Urothelium cell line (cell line): ENCODE results near the gene RPSA.
"Not testable (repeated sequence)": the region's sequence is repeated elsewhere in the genome, so short reads cannot be mapped to it uniquely, and the experiment has no call there.

Experiments
- DNase-seq: peaks from one replicate; pipeline ENCODE4 v3.0.0; 2011; ENCODE audit warnings: low spot score, mixed read lengths
- FAIRE-seq: peaks from 2 replicates; lab custom pipeline; 2011; peaks lifted over from hg19 to GRCh38; lab: Jason Lieb, UNC

RPSA gene

DNA sequence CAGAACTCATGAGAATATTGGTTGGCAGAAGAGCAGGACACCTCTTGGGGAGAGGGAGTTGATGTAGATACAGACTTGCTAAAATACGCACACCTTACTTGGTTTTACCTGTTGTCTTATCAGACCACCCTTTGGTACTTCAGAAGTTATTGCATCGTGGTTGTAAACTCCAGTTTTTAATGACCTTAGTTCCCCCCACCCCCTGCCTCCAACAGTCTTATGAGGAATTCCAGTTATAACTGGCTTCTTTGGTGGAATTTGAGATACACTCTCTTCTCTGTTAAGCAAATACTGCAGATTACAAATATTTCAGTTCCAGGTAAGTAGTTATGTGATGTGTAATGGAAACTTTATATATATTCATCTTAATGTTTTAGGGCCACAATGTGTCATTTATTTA, 18.4 kb upstream of the RPSA start:
- no peak for FAIRE-seq
- no peak for DNase-seq

- FAIRE-seq (no peak), DNase-seq (no peak)
Measured at GRCh38 chr3:39388741-39389248, 17.7 kb upstream of the RPSA start.

- FAIRE-seq (no peak), DNase-seq (no peak)
Measured at GRCh38 chr3:39390181-39390580, 16.3 kb upstream of the RPSA start.

DNA sequence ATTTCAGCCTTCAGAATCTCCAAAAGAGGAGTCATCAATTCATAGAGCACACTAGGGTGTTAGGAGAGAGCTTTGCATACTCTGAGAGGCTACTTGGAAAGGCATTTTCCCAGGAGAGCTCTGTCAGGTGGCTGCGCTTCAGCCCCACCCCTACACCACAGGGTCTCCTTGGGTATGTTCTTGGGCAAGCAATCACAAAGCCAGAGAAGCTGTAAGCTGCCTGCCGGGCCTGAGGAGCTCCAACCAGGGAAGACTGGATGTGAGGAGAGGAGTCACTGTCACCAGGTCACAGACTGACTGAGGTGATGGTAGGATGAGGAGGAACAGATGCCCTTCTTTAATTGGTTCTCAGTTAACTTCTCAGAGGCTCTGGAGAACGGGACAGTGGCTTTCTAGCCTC, 9.8 kb upstream of the RPSA start:
- no peak for FAIRE-seq
- DNase-seq, result no peak

- DNase-seq (no peak), FAIRE-seq (no peak)
Measured at GRCh38 chr3:39398700-39399099, 7.8 kb upstream of the RPSA start.

DNA sequence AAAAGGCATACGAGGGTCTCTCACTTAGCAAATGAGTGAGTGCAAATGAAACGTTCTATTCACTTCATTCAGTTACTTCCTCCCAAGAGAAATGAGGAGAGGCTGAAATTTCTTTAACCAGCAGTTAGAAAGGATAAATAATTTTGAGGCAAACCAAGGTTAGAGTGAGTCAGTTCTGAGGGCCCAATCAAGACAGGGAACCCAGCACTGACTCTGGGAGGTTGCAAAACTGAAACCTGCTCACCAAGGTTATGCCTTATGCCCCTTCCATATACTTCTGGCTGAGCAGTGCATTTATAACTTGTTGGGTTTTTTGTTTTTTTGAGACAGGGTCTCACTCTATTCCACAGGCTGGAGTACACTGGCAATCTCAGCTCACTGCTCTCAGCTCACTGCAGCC, 4.5 kb upstream of the RPSA start:
- DNase-seq (no peak), FAIRE-seq (no peak)

DNA sequence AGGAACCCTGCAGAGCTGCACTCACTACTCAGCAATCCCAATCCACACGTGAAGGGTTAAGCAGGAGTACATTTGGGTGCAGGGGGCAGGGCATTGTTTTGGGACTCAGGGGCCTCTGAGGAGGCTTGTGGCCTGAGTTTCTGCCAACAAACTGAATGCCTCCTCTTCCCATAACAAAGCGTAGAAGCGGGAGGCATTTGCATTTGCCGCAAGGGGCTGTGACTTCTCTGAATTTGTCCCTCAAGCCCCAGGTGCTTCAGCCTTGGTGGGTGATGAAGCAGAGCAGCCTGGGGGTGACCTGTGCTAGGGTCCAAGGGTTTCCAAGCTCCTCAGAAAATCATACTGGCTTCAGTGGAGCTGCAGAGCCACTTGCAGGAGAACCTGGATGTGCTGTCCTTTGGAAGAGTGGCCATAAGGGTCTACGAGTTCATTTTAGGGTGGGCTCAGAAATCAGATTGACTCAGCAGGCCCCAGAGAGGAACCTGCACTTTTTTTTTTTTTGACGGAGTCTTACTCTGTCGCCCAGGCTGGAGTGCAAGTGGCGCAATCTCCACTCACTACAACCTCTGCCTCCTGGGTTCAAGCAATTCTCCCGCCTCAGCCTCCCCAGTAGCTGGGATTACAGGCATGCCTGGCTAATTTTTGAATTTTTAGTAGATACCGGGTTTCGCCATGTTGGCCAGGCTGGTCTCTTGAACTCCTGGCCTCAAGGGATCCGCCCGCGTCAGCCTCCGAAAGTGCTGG, 1.4 kb upstream of the RPSA start:
- FAIRE-seq (no peak), DNase-seq (no peak)

GRCh38 chr3:39405687-39406367, 693 bp upstream of the RPSA start:
- FAIRE-seq, result no peak

DNA sequence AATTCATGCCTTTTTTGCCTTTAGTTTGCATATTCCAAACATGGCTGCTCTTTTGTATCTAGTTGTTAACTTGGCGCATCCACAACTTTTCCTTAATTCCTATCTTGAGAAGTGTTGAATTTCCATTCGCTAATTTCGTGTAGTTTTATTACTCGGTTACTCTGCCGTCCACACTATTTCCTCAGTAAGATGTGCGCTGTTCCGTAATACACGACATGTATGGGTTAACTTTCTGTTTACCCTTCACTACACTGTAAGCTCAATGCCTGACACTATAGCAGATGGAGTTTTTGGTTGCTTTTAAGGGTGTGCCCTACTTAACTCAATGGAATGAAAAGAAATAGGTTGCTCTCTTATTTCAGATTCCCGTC, 724 bp downstream of the RPSA start:
- FAIRE-seq (no peak), DNase-seq (no peak)

More at GRCh38 chr3:39405687-39406367, 693 bp upstream of the RPSA start:
- no peak for DNase-seq

GRCh38 chr3:39407773-39408492, 1.4 kb downstream of the RPSA start:
- DNase-seq, result no peak
- FAIRE-seq, result no peak

DNA sequence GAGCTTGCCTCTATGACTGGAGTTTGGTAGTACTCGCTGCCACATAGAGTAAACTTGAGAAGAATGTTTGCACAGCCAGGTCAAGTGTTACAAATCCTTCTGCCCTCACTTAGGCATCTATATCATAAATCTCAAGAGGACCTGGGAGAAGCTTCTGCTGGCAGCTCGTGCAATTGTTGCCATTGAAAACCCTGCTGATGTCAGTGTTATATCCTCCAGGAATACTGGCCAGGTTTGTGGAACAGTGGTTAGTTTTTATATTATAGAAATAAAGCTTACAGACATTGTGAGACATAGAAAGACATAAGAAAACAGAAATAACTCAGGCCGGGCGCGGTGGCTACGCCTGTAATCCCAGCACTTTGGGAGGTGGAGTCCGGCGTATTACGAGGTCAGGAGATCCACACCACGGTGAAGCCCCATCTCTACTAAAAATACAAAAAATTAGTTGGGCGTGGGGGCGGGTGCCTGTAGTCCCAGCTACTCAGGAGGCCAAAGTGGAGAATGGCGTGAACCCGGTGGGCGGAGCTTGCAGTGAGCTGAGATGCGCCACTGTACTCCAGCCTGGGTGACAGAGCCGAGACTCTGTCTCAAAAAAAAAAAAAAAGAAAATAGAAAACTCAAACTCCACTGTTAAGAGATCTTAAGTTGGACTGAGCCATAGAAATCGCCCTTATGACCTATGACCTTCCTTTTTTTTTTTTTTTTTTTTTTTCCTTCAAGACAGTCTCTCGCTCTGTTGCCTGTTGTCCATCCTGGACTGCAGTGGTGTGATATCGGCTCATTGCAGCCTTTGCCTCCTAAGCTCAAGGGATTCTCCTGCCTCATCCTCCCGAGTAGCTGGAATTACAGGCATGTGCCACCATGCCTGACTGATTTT, 2.2 kb downstream of the RPSA start:
- no peak for FAIRE-seq

DNA sequence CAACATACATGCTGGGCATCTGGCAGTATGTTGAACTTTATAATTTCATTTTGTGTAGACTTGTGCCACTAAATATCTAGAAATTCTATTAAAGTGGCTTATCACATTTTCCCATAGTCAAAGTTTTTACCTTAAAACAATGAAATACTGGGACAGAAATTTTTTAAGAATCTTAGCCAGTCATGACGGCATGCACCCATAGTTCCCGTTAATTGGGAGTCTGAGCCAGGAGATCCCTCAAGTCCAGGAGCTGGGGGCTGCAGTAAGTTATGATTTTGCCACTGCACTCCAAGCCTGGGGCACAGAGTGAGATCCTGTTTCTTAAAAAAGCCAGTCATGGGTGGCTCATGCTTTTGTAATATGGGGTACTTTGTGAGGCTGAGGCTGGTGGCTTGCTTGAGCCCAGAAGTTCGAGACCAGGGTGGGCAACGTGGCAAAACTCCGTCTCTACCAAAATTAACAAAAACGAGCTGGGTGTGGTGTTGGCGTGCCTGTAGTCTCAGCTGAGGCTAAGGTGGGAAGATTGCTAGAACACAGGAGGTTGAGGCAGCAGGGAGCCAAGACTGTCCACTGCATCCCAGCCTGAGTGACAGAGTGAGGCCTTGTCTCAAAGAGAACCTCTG, 3.1 kb downstream of the RPSA start:
- no peak for DNase-seq
- no peak for FAIRE-seq

More for the DNA sequence above, 2.2 kb downstream of the RPSA start:
- DNase-seq, result no peak

DNA sequence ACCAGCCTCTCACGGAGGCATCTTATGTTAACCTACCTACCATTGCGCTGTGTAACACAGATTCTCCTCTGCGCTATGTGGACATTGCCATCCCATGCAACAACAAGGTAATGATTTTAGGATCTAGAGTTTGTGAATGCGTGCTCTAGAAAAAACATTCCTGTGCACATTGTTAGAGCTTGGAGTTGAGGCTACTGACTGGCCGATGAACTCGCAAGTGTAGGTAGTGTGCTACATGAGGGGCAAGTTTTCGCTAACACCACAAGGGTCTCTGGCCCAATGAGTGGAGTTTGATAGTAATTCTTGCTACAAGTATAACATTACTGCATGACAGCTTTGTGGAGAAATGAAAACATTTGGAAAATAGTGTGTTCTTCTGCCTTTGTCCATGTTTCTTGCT, 4.4 kb downstream of the RPSA start:
- no peak for FAIRE-seq
- no peak for DNase-seq

DNA sequence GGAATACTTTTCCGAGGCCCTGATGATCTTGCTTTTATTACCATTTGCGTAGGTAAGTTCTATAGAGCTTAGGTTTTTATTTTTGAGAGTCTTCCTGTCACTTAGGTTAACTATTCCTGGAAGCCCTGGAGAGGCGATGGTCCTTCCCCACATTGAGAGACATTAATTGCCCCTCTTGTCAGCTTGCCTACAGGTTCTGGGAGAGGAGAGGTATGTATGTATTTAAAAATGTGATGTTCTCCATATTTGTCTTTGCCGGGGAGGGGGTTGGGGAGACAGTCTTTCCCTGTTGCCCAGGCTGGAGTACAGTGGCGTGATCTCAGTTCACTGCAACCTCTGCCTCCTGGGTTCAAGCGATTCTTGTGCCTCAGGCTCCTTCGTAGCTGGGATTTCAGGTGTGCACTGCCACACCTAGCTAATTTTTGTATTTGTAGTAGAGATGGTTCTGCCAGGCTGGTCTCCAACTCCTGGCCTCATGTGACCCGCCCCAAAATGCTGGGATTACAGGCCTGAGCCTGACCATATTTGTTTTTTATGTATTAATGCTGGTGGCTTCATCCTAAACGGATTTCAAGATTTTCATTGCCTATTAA, 6.2 kb downstream of the RPSA start:
- no peak for FAIRE-seq
- DNase-seq, result no peak

- FAIRE-seq (no peak), DNase-seq (no peak)
Measured at GRCh38 chr3:39413691-39414420, 7.3 kb downstream of the RPSA start.

GRCh38 chr3:39414421-39414907, 7.9 kb downstream of the RPSA start:
- FAIRE-seq, result no peak
- DNase-seq, result no peak

GRCh38 chr3:39415302-39415701, 8.8 kb downstream of the RPSA start:
- DNase-seq, FAIRE-seq: not testable (repeated sequence)

DNA sequence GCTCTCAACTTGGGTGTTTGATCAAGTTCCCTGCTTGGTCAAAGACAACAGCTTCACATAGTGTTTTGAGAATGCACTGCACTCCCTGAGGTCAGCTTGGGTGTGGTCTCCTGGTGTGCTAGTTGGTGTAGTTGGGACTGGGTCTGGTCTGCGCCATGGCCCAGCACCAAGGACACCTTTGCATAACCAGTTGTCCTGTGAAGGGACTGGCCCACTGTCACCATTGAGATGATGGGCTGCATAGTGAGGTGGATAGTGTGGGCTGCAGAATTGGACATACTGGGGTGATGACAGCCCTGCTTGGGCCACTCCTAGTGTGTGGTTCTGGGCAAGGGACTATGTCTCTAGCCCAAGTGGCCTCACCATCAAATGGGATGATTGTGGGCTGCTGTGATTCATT, 9.5 kb downstream of the RPSA start:
- FAIRE-seq (no peak), DNase-seq (no peak)

DNA sequence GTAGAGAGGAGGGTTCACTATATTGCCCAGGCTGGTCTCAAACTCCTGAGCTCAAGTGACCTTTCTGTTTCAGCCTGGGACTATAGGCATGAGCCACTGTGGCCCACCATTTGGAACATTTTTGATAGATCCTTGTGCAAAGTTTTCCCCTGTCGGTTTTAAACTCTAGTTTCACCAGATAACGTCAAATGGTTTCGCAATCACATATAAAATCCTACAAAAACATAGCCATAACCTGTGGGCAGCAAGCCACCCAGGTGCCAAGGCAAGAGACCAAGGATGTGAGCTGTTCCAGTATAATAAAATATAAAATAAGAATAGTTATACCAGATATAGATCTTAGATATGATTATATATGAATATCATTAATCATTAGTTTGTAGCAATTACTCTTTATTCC, 10.5 kb downstream of the RPSA start:
- not testable (repeated sequence) for DNase-seq, FAIRE-seq
